SK-N-SH (cell line): Measurements from ENCODE around the gene SRRT.
"Not testable (repeated sequence)": the region's sequence is repeated elsewhere in the genome, so short reads cannot be mapped to it uniquely, and the experiment has no call there.

Source experiments
- CTCF ChIP-seq: fragments of 200-600 bp; sonication (generic); IDR thresholded peaks from 2 replicates; pipeline ENCODE4 v1.6.1; 2017; ENCODE audit warnings: antibody characterized with exemption, mild to moderate bottlenecking, moderate library complexity
- FOSL2 ChIP-seq: IDR thresholded peaks from 2 replicates; pipeline ENCODE4 v1.4.0; 2012; ENCODE audit warnings: low read depth, mild to moderate bottlenecking, moderate library complexity, borderline replicate concordance
- IRF3 ChIP-seq: fragments of 150-350 bp; IDR thresholded peaks from 2 replicates; pipeline ENCODE4 v1.6.1; 2016; ENCODE audit warnings: mild to moderate bottlenecking, low read depth, low read length
- JUND ChIP-seq: IDR thresholded peaks from 2 replicates; pipeline ENCODE4 v1.4.0; 2012
- MAX ChIP-seq: IDR thresholded peaks from 2 replicates; pipeline ENCODE4 v1.4.0; 2012; ENCODE audit warnings: low read depth
- MXI1 ChIP-seq: IDR thresholded peaks from 2 replicates; pipeline ENCODE4 v1.6.1; 2012; ENCODE audit warnings: mild to moderate bottlenecking, low read depth, low read length, improper control_type of control experiment
- NRF1 ChIP-seq: IDR thresholded peaks from 2 replicates; pipeline ENCODE4 v1.6.1; 2012; ENCODE audit warnings: low read depth, mild to moderate bottlenecking, low read length
- POLR2AphosphoS5 ChIP-seq: IDR thresholded peaks from 2 replicates; pipeline ENCODE4 v1.6.1; 2012; ENCODE audit warnings: low read depth, low read length
- RAD21 ChIP-seq: IDR thresholded peaks from 2 replicates; pipeline ENCODE4 v1.6.1; 2012; ENCODE audit warnings: mild to moderate bottlenecking, low read length
- REST ChIP-seq: IDR thresholded peaks from 2 replicates; pipeline ENCODE4 v1.6.1; 2012; ENCODE audit warnings: mild to moderate bottlenecking, low read depth, low read length, moderate library complexity
- RFX5 ChIP-seq: IDR thresholded peaks from 2 replicates; pipeline ENCODE4 v1.6.1; 2012; ENCODE audit warnings: mild to moderate bottlenecking, improper control_type of control experiment, low read length
- SMC3 ChIP-seq: IDR thresholded peaks from 2 replicates; pipeline ENCODE4 v1.6.1; 2012; ENCODE audit warnings: low read depth, low read length, improper control_type of control experiment

GRCh38 chr7:100935381-100935780, 60.5 kb downstream of the SRRT start:
- TF ChIP-seq CTCF, MXI1, POLR2AphosphoS5, NRF1, JUND, RAD21, SMC3, RFX5, IRF3, MAX, FOSL2, REST: not testable (repeated sequence)
